Measurements from ENCODE around the gene TBC1D24. TPM values are rescaled to one million over a fixed set of nuclear protein-coding genes. Genes with fewer than 3 reads are reported as not detected.

The TBC1D24 gene
- total and polyA plus RNA-seq, 7 donors, result 0.60 to 16.1 (median 6.5) TPM

- peak; percentile 77 for DNase-seq
- 0 to 1% methylated on average over 63 of the region's 63 CpGs for WGBS, 2 donors
- H3K4me1 ChIP-seq, result peaks cover 0 to 73% (median 69%) of the 10 kb centered on the region in 4 donors
Observed at GRCh38 chr16:2514333-2515179, 39.6 kb downstream of the TBC1D24 start.

GRCh38 chr16:2515180-2515851 lies 40.4 kb downstream of the TBC1D24 start:
- peaks cover 0 to 77% (median 73%) of the 10 kb centered on the region in 4 donors for H3K4me1 ChIP-seq
- 21 to 32% methylated on average over 14 of the region's 14 CpGs for WGBS, 2 donors
- peak overlapping the region; percentile 92 to 100 (median 100) for H3K4me3 ChIP-seq
- peak overlapping the region; percentile 97 to 99 (median 98) for H3K27ac ChIP-seq
- no peak for DNase-seq
- no peaks in the 10 kb centered on the region for H3K36me3 ChIP-seq
- H3K27me3 ChIP-seq, result no peaks in the 10 kb centered on the region
- H3K9me3 ChIP-seq, result no peaks in the 10 kb centered on the region
- intact Hi-C loops (cut with DNase I), result no loop called here
- no peak for TF ChIP-seq CTCF (IDR thresholded peaks at IDR 0.05)
- TF ChIP-seq EP300 (IDR thresholded peaks at IDR 0.05), result no peak
- no peak for TF ChIP-seq POLR2AphosphoS5 (IDR thresholded peaks at IDR 0.05)
- TF ChIP-seq POLR2A (IDR thresholded peaks at IDR 0.05), result no peak

More at GRCh38 chr16:2514333-2515179, 39.6 kb downstream of the TBC1D24 start:
- peak overlapping the region; percentile 97 to 99 (median 98) for H3K27ac ChIP-seq
- H3K4me3 ChIP-seq, result peak overlapping the region; percentile 92 to 100 (median 100)
- H3K27me3 ChIP-seq, result no peaks in the 10 kb centered on the region
- no peaks in the 10 kb centered on the region for H3K9me3 ChIP-seq
- H3K36me3 ChIP-seq, result no peaks in the 10 kb centered on the region
- intact Hi-C loops (cut with DNase I), result loop anchor here (5.0 kb wide), 1 partner anchor 37 kb away; the partner anchor contains the start of gene TBC1D24
- TF ChIP-seq POLR2AphosphoS5 (IDR thresholded peaks at IDR 0.05) (peak in 1 of 4 donors; percentile 11), POLR2A (IDR thresholded peaks at IDR 0.05) (no peak), EP300 (IDR thresholded peaks at IDR 0.05) (no peak), CTCF (IDR thresholded peaks at IDR 0.05) (no peak)

- intact Hi-C loops (cut with DNase I), result no loop called here
- 59 to 61% methylated on average over 11 of the region's 11 CpGs for WGBS, 2 donors
- Histone ChIP-seq H3K27me3 (no peaks in the 10 kb centered on the region), H3K9me3 (no peaks in the 10 kb centered on the region), H3K36me3 (no peaks in the 10 kb centered on the region), H3K4me1 (peaks cover 0 to 79% (median 76%) of the 10 kb centered on the region in 4 donors), H3K4me3 (peak overlapping the region in 2 of 4 donors; percentile 25 to 99), H3K27ac (peak overlapping the region; percentile 97 to 99 (median 98))
- DNase-seq, result no peak
- no peak for TF ChIP-seq POLR2A (IDR thresholded peaks at IDR 0.05)
- TF ChIP-seq POLR2AphosphoS5 (IDR thresholded peaks at IDR 0.05), result no peak
- TF ChIP-seq CTCF (IDR thresholded peaks at IDR 0.05), result no peak
- no peak for TF ChIP-seq EP300 (IDR thresholded peaks at IDR 0.05)
Observed at GRCh38 chr16:2516391-2517240, 41.7 kb downstream of the TBC1D24 start.

GRCh38 chr16:2517954-2518605 lies 43.2 kb downstream of the TBC1D24 start:
- DNase-seq, result no peak
- TF ChIP-seq EP300 (IDR thresholded peaks at IDR 0.05) (no peak), CTCF (IDR thresholded peaks at IDR 0.05) (no peak), POLR2AphosphoS5 (IDR thresholded peaks at IDR 0.05) (no peak), POLR2A (IDR thresholded peaks at IDR 0.05) (no peak)
- intact Hi-C loops (cut with DNase I), result no loop called here
- no peaks in the 10 kb centered on the region for H3K9me3 ChIP-seq
- peaks cover 0 to 69% (median 66%) of the 10 kb centered on the region in 4 donors for H3K4me1 ChIP-seq
- H3K27me3 ChIP-seq, result no peaks in the 10 kb centered on the region
- WGBS, 2 donors, result 74 to 82% methylated on average over 12 of the region's 12 CpGs
- peaks cover 0 to 7% (median 0%) of the 10 kb centered on the region in 4 donors for H3K36me3 ChIP-seq
- no peak overlapping the region for H3K4me3 ChIP-seq
- H3K27ac ChIP-seq, result peak overlapping the region; percentile 83 to 98 (median 94)

All from sigmoid colon (tissue), 7 donors.